Measurements from ENCODE around the gene ZXDC. TPM values are rescaled to one million over a fixed set of nuclear protein-coding genes. Genes with fewer than 3 reads are reported as not detected.

The ZXDC gene
- total RNA-seq, 1 donor from 2014 or later = 25.4 TPM

DNA sequence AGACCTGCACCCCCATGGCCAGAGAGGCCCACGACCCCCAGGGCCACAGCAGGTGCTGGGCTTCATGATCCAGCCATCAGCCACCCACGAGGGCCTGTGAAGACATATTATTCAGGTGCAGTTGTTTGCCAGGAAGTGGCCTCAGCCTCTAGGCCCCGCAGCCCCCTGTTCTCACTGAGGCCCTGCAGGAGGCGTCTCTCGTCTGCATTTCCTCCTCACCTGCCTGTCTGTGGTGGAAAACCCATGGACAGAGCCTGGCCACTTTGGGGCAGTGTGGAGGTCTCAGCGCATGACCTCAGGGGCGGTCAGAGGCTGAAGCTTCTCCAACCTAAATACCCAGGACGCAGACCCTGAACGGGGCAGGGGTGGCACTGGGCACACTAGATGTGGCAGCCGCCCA, 23.2 kb upstream of the ZXDC start:
- no peak overlapping the region for H3K4me3 Mint-ChIP-seq (ENCODE audit: unreplicated experiment)
- H3K27me3 Mint-ChIP-seq (ENCODE audit: unreplicated experiment) = peaks cover 6% of the 10 kb centered on the region
- TF ChIP-seq, protein P1, sequence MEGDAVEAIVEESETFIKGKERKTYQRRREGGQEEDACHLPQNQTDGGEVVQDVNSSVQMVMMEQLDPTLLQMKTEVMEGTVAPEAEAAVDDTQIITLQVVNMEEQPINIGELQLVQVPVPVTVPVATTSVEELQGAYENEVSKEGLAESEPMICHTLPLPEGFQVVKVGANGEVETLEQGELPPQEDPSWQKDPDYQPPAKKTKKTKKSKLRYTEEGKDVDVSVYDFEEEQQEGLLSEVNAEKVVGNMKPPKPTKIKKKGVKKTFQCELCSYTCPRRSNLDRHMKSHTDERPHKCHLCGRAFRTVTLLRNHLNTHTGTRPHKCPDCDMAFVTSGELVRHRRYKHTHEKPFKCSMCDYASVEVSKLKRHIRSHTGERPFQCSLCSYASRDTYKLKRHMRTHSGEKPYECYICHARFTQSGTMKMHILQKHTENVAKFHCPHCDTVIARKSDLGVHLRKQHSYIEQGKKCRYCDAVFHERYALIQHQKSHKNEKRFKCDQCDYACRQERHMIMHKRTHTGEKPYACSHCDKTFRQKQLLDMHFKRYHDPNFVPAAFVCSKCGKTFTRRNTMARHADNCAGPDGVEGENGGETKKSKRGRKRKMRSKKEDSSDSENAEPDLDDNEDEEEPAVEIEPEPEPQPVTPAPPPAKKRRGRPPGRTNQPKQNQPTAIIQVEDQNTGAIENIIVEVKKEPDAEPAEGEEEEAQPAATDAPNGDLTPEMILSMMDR (IDR thresholded peaks at IDR 0.05; ENCODE audit: unreplicated experiment) = no peak
- H3K4me1 Mint-ChIP-seq (ENCODE audit: unreplicated experiment) = no peaks in the 10 kb centered on the region
- no peak overlapping the region for H3K27ac Mint-ChIP-seq (ENCODE audit: unreplicated experiment)
- DNase-seq (ENCODE audit: low spot score) = no peak
- H3K9me3 Mint-ChIP-seq (ENCODE audit: unreplicated experiment) = no peaks in the 10 kb centered on the region
- no peaks in the 10 kb centered on the region for H3K36me3 Mint-ChIP-seq (ENCODE audit: low read depth, unreplicated experiment)

DNA sequence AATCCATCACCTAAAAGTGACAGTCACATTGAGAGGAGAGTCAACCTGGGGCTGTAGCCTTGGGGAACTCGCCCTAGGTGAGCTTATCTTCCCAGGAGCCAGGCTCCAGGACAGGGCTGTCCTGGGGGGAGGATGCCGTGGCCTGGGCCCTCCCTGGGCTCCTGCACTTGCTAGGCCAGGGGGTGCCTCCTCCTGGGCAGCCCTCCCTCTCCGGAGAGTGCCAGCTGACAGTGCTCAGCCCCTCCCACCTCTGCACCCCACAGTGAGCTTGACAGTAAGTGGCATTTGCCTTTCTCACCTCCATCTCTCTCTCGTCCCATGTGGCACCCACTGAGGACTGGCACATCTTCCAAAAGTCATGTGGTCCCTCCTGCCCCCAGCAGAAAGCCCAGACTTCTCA, 22.8 kb upstream of the ZXDC start:
- H3K27ac Mint-ChIP-seq (ENCODE audit: unreplicated experiment) = no peak overlapping the region
- no peaks in the 10 kb centered on the region for H3K4me1 Mint-ChIP-seq (ENCODE audit: unreplicated experiment)
- TF ChIP-seq, protein P1 (IDR thresholded peaks at IDR 0.05; ENCODE audit: unreplicated experiment) = no peak
- no peaks in the 10 kb centered on the region for H3K36me3 Mint-ChIP-seq (ENCODE audit: low read depth, unreplicated experiment)
- DNase-seq (ENCODE audit: low spot score) = no peak
- peaks cover 6% of the 10 kb centered on the region for H3K27me3 Mint-ChIP-seq (ENCODE audit: unreplicated experiment)
- H3K4me3 Mint-ChIP-seq (ENCODE audit: unreplicated experiment) = no peak overlapping the region
- no peaks in the 10 kb centered on the region for H3K9me3 Mint-ChIP-seq (ENCODE audit: unreplicated experiment)

DNA sequence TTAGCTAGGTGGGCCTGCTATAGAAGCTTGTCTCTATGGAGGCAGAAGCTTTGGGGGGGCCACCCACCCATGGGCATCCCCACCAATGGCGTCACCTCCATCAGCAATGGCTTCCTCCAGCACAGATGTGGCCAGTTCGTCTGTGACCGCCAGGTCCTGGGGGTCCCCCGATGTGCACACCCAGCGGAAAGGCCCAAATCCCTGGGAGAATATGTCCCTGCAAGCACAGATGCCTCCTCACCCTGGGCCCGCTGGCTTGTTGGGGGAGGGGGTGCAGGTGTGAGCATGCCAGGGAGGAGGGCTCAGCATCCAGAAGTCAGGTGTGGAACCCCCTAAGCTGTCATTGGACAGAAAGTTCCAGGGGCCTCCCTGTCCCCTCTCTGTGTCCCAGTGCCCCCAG, 22.3 kb upstream of the ZXDC start:
- TF ChIP-seq, protein P1 (IDR thresholded peaks at IDR 0.05; ENCODE audit: unreplicated experiment) = no peak
- Mint-ChIP-seq H3K4me3 (ENCODE audit: unreplicated experiment) (no peak overlapping the region), H3K36me3 (ENCODE audit: low read depth, unreplicated experiment) (no peaks in the 10 kb centered on the region), H3K4me1 (ENCODE audit: unreplicated experiment) (no peaks in the 10 kb centered on the region), H3K9me3 (ENCODE audit: unreplicated experiment) (no peaks in the 10 kb centered on the region), H3K27me3 (ENCODE audit: unreplicated experiment) (peaks cover 8% of the 10 kb centered on the region), H3K27ac (ENCODE audit: unreplicated experiment) (no peak overlapping the region)
- DNase-seq (ENCODE audit: low spot score) = no peak

DNA sequence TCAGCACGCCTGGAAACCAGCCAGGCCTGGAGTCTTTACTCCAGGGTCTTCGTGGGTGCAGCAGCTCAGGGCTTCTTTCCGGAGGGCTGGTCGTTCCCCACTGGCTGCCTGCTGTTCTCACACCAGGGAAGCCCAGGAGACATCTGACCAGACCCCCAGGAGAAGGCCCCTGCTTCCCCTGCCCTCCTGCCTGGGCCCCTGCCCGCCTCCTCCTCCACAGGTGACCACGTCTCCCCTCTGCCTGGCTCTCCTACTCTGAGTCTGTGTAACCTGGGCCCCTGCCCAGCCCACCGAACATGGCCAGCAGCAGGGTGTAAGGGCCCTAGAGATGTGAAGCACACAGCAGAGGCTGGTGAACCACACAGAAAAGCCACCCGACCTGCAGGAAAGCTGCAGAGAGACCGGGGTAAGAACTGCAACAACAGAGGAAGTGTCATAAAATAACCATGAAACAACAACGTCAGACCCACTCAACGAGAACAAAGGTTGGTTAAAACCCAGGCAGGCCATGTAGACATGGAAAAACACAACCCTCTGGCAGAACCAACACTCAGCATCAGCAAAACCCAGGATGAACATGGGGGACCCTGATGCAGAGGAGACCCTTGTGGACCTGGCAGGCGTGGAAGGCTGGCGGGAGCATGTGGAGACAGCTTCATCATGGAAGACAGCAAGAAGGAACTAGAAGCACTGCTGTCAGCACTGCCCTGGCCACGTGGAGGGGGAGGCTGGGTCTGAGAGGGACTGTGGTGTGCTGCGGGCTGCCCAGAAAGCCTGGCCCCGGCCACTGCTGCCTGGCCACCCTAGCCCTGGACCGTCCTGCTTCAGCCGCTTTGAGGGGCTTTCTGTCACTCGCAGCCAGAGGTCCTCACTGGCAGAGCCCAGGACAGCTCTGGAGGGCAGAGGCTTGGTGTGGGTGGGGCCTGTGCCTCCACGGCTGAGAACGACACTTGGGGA, 21.5 kb upstream of the ZXDC start:
- no peak overlapping the region for H3K27ac Mint-ChIP-seq (ENCODE audit: unreplicated experiment)
- TF ChIP-seq, protein P1 (IDR thresholded peaks at IDR 0.05; ENCODE audit: unreplicated experiment) = no peak

DNA sequence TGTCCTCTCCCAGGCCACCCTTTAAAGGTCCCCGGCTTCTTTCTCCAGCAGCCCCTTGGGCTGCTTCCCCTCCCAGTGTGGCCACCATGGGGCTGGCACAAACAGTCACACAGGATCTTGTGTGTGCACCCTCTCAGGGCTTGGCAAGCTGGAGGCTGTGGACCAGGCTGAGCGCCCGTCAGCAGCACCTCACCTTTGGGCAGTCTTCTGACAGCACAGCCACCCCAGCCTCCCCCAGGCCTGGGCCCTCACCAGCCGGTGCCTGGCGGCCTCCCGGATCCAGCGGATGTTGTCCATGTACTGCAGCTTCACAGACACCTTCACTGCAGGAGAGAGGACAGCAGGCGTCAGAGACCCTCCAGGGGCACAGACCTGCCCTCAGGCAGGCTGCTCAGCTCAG, 20.1 kb upstream of the ZXDC start:
- Mint-ChIP-seq H3K4me3 (ENCODE audit: unreplicated experiment) (no peak overlapping the region), H3K27me3 (ENCODE audit: unreplicated experiment) (peaks cover 9% of the 10 kb centered on the region), H3K36me3 (ENCODE audit: low read depth, unreplicated experiment) (no peaks in the 10 kb centered on the region), H3K9me3 (ENCODE audit: unreplicated experiment) (no peaks in the 10 kb centered on the region), H3K4me1 (ENCODE audit: unreplicated experiment) (no peaks in the 10 kb centered on the region), H3K27ac (ENCODE audit: unreplicated experiment) (no peak overlapping the region)
- DNase-seq (ENCODE audit: low spot score) = no peak
- TF ChIP-seq, protein P1 (IDR thresholded peaks at IDR 0.05; ENCODE audit: unreplicated experiment) = no peak

More for the DNA sequence above, 21.5 kb upstream of the ZXDC start:
- Mint-ChIP-seq H3K36me3 (ENCODE audit: low read depth, unreplicated experiment) (no peaks in the 10 kb centered on the region), H3K27me3 (ENCODE audit: unreplicated experiment) (peaks cover 8% of the 10 kb centered on the region), H3K4me3 (ENCODE audit: unreplicated experiment) (no peak overlapping the region), H3K9me3 (ENCODE audit: unreplicated experiment) (no peaks in the 10 kb centered on the region), H3K4me1 (ENCODE audit: unreplicated experiment) (no peaks in the 10 kb centered on the region)
- DNase-seq (ENCODE audit: low spot score) = no peak
